BLaER1 (cell line): ENCODE data around the gene CEP104.

Experiments
- H3K27ac ChIP-seq: shearing (Covaris generic); formaldehyde crosslinking; 2 replicates; pipeline ENCODE4 v1.8.1; 2022
- H3K27me3 ChIP-seq: shearing (Covaris generic); formaldehyde crosslinking; 2 replicates; pipeline ENCODE4 v1.8.1; 2022
- H3K36me3 ChIP-seq: shearing (Covaris generic); formaldehyde crosslinking; 2 replicates; pipeline ENCODE4 v1.8.1; 2022
- H3K4me1 ChIP-seq: shearing (Covaris generic); formaldehyde crosslinking; 2 replicates; pipeline ENCODE4 v1.8.1; 2022
- H3K4me2 ChIP-seq: shearing (Covaris generic); formaldehyde crosslinking; 2 replicates; pipeline ENCODE4 v1.8.1; 2022
- H3K4me3 ChIP-seq: shearing (Covaris generic); formaldehyde crosslinking; 2 replicates; pipeline ENCODE4 v1.8.1; 2022
- H3K9ac ChIP-seq: shearing (Covaris generic); formaldehyde crosslinking; 2 replicates; pipeline ENCODE4 v1.8.1; 2022
- H3K9me3 ChIP-seq: shearing (Covaris generic); formaldehyde crosslinking; 2 replicates; pipeline ENCODE4 v1.8.1; 2022
- H4K20me1 ChIP-seq: shearing (Covaris generic); formaldehyde crosslinking; 2 replicates; pipeline ENCODE4 v1.8.1; 2022
- Cebpa-rat ChIP-seq: shearing (Covaris generic); IDR thresholded peaks from 2 replicates; pipeline ENCODE4 v1.8.1; 2022

Gene CEP104

GRCh38 chr1:3871451-3871805, 14.4 kb upstream of the CEP104 start:
- Histone ChIP-seq H3K27me3 (no peaks in the 10 kb centered on the region), H3K4me1 (peaks cover 23% of the 10 kb centered on the region), H3K9me3 (no peaks in the 10 kb centered on the region), H3K4me2 (no peak overlapping the region), H3K27ac (no peak overlapping the region), H4K20me1 (peaks cover 16% of the 10 kb centered on the region), H3K36me3 (peaks cover 94% of the 10 kb centered on the region), H3K4me3 (no peak overlapping the region), H3K9ac (no peak overlapping the region)
- no peak for TF ChIP-seq Cebpa-rat

GRCh38 chr1:3869751-3870301, 12.8 kb upstream of the CEP104 start:
- Histone ChIP-seq H4K20me1 (peaks cover 31% of the 10 kb centered on the region), H3K4me2 (peak overlapping the region; percentile 76), H3K27ac (0 out of 2 replicates have a peak overlapping the region, but pooled peaks have one; percentile 30), H3K4me3 (no peak overlapping the region), H3K27me3 (no peaks in the 10 kb centered on the region), H3K4me1 (peaks cover 33% of the 10 kb centered on the region), H3K9me3 (no peaks in the 10 kb centered on the region), H3K36me3 (peaks cover 90% of the 10 kb centered on the region), H3K9ac (peak overlapping the region; percentile 48)
- TF ChIP-seq Cebpa-rat, result no peak

GRCh38 chr1:3868464-3869006, 11.5 kb upstream of the CEP104 start:
- no peak overlapping the region for H3K9ac ChIP-seq
- peaks cover 33% of the 10 kb centered on the region for H4K20me1 ChIP-seq
- no peak overlapping the region for H3K27ac ChIP-seq
- peaks cover 80% of the 10 kb centered on the region for H3K36me3 ChIP-seq
- H3K9me3 ChIP-seq, result no peaks in the 10 kb centered on the region
- H3K4me1 ChIP-seq, result peaks cover 33% of the 10 kb centered on the region
- no peaks in the 10 kb centered on the region for H3K27me3 ChIP-seq
- H3K4me3 ChIP-seq, result no peak overlapping the region
- no peak for TF ChIP-seq Cebpa-rat
- H3K4me2 ChIP-seq, result no peak overlapping the region

GRCh38 chr1:3865606-3866160, 8.7 kb upstream of the CEP104 start:
- TF ChIP-seq Cebpa-rat, result no peak

GRCh38 chr1:3864884-3865283, 7.9 kb upstream of the CEP104 start:
- Histone ChIP-seq H3K9me3 (no peaks in the 10 kb centered on the region), H3K4me3 (no peak overlapping the region), H3K27me3 (no peaks in the 10 kb centered on the region), H3K27ac (no peak overlapping the region), H3K4me1 (peaks cover 21% of the 10 kb centered on the region), H4K20me1 (peaks cover 36% of the 10 kb centered on the region), H3K4me2 (no peak overlapping the region), H3K36me3 (peaks cover 56% of the 10 kb centered on the region), H3K9ac (no peak overlapping the region)
- no peak for TF ChIP-seq Cebpa-rat

More at GRCh38 chr1:3865606-3866160, 8.7 kb upstream of the CEP104 start:
- Histone ChIP-seq H3K27me3 (no peaks in the 10 kb centered on the region), H3K9me3 (no peaks in the 10 kb centered on the region), H4K20me1 (peaks cover 39% of the 10 kb centered on the region), H3K4me3 (no peak overlapping the region), H3K4me2 (no peak overlapping the region), H3K36me3 (peaks cover 58% of the 10 kb centered on the region), H3K9ac (no peak overlapping the region), H3K4me1 (peaks cover 29% of the 10 kb centered on the region), H3K27ac (no peak overlapping the region)

DNA sequence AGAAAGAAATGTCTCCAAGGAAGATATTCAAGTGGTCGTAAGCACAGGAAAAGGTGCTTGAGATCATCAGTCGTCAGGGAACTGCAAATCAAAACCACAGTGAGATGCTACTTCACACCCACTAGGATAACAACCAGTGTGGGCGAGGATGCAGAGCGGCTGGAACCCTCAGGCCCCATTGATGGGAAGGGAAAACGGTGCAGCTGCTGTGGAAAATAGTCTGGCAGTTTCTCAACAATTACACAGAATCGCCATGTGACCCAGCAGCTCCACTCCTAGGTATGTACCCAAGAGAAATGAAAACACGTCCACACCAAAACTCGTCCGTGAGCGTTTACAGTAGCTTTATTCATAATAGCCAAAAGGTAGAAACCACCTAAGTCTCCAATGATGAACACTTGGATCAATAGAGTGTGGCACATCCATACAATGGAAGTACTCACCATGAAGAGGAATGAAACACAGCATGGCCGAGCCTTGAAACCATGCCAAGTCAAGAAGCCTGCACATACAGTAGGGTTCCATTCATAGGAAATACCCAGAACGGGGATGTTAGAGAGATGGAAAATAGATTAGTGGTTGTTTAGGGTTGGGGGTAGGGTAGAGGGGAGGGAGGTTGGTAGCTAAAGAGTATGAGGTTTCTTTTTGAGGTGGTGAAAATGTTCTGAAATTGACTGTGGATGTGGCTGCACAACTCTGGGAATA, 6.4 kb upstream of the CEP104 start:
- no peak overlapping the region for H3K27ac ChIP-seq
- peaks cover 48% of the 10 kb centered on the region for H3K36me3 ChIP-seq
- H3K9me3 ChIP-seq, result no peaks in the 10 kb centered on the region
- H3K4me3 ChIP-seq, result no peak overlapping the region
- TF ChIP-seq Cebpa-rat, result no peak
- peaks cover 21% of the 10 kb centered on the region for H3K4me1 ChIP-seq
- no peak overlapping the region for H3K9ac ChIP-seq
- no peak overlapping the region for H3K4me2 ChIP-seq
- H3K27me3 ChIP-seq, result no peaks in the 10 kb centered on the region
- H4K20me1 ChIP-seq, result peaks cover 46% of the 10 kb centered on the region

- no peaks in the 10 kb centered on the region for H3K9me3 ChIP-seq
- TF ChIP-seq Cebpa-rat, result no peak
- peaks cover 32% of the 10 kb centered on the region for H3K4me1 ChIP-seq
- no peaks in the 10 kb centered on the region for H3K27me3 ChIP-seq
- H3K4me3 ChIP-seq, result peak overlapping the region; percentile 85
- peak overlapping the region; percentile 50; the same call in 1 of the 2 replicates for H3K9ac ChIP-seq
- peak overlapping the region; percentile 92 for H3K4me2 ChIP-seq
- peaks cover 16% of the 10 kb centered on the region for H3K36me3 ChIP-seq
- peaks cover 60% of the 10 kb centered on the region for H4K20me1 ChIP-seq
- H3K27ac ChIP-seq, result peak overlapping the region; percentile 83
Measured at GRCh38 chr1:3858231-3858981, 1.4 kb upstream of the CEP104 start.

DNA sequence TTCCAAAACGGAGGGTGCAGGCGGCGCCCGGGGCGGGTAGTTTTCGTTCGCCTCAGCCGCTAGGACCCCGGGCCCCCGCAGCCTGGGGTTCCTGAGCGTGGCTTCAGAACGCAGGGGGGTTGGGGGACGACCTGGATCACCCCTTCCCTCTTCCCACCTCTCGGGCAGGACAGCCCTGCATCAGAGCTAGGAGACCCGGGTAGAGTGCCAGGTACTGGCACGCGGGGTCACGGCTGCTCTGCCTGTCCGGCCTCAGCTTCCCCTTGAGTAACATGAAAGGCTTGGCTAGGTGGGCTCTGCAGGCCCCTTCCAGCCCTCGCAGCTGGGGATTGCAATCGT, 749 bp upstream of the CEP104 start:
- no peak for TF ChIP-seq Cebpa-rat
- Histone ChIP-seq H3K36me3 (peaks cover 13% of the 10 kb centered on the region; the same call in 1 of the 2 replicates), H4K20me1 (peaks cover 66% of the 10 kb centered on the region), H3K9ac (peak overlapping the region; percentile 83), H3K27me3 (no peaks in the 10 kb centered on the region), H3K27ac (peak overlapping the region; percentile 83), H3K4me3 (peak overlapping the region; percentile 85), H3K9me3 (no peaks in the 10 kb centered on the region), H3K4me1 (peaks cover 32% of the 10 kb centered on the region), H3K4me2 (peak overlapping the region; percentile 92)

DNA sequence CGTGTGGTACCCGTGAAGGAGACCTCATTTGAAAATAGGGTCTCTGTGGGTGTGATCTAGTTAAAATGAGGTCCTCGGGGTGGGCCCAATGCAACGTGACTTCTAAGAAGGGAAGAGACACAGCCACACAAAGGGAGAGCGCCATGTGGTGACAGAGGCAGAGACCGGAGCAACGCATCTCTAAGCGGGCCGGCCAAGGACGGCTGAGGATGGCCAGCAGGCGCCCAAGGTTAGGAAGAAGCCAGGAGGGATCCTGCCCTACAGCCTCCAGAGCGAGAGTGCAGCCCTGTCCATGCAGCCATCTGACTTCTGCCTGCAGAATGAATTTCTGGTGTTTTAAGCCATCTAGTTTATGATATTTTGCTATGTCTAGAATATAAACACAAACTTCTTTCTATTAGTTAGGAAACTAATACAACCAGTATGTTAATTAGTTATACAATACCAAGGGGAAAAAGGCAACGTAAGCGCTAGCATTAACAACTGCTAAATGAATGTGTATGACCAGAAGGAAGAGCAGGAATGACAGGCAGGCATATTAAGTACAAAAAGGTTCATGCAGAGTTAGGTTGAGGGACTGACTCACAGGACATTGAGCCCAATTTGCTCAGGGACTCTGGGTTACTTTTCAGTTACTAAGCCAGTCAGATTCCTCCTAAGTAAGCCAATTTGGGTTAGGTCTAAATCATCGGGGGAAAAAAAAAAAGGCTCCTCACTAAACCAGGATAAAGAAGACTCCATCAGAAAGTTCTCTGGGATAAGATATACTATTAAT, 4.1 kb downstream of the CEP104 start:
- Histone ChIP-seq H3K36me3 (peaks cover 48% of the 10 kb centered on the region), H3K27me3 (no peaks in the 10 kb centered on the region), H3K4me1 (peaks cover 16% of the 10 kb centered on the region), H4K20me1 (peaks cover 47% of the 10 kb centered on the region), H3K27ac (no peak overlapping the region), H3K9me3 (no peaks in the 10 kb centered on the region), H3K9ac (no peak overlapping the region), H3K4me2 (no peak overlapping the region), H3K4me3 (no peak overlapping the region)
- no peak for TF ChIP-seq Cebpa-rat
